GM21723 (cell line): Measurements from ENCODE around the gene ATF3.
"Not testable (repeated sequence)": the region's sequence is repeated elsewhere in the genome, so short reads cannot be mapped to it uniquely, and the experiment has no call there.

ENCODE experiments used
- ATAC-seq: cut with Tn5 transposase; IDR thresholded peaks from one replicate; pipeline ENCODE4 v1.9.1; 2021; ENCODE audit warnings: mild to moderate bottlenecking, moderate library complexity; ENCODE audit not compliant: unreplicated experiment

Gene ATF3

GRCh38 chr1:212649020-212649419 is 40.5 kb downstream of the ATF3 start:
- no peak for ATAC-seq

- no peak for ATAC-seq
These were observed 41.7 kb downstream of the ATF3 start for GRCh38 chr1:212650228-212650627.

- ATAC-seq, result no peak
These were observed 43.0 kb downstream of the ATF3 start for GRCh38 chr1:212651521-212651920.

GRCh38 chr1:212651977-212652376 is 43.4 kb downstream of the ATF3 start:
- ATAC-seq, result no peak

- no peak for ATAC-seq
These were observed 44.0 kb downstream of the ATF3 start for GRCh38 chr1:212652609-212653008.

GRCh38 chr1:212655668-212656440 is 47.3 kb downstream of the ATF3 start:
- ATAC-seq, result no peak

GRCh38 chr1:212656730-212657129 is 48.2 kb downstream of the ATF3 start:
- no peak for ATAC-seq

- not testable (repeated sequence) for ATAC-seq
These were observed 49.7 kb downstream of the ATF3 start for GRCh38 chr1:212658250-212658649.

- ATAC-seq, result no peak
These were observed 56.0 kb downstream of the ATF3 start for GRCh38 chr1:212664409-212665199.

- peak; percentile 98 for ATAC-seq
These were observed 56.9 kb downstream of the ATF3 start for GRCh38 chr1:212665241-212666115.

GRCh38 chr1:212666116-212666775 is 57.7 kb downstream of the ATF3 start:
- ATAC-seq, result no peak

- no peak for ATAC-seq
These were observed 58.9 kb downstream of the ATF3 start for GRCh38 chr1:212667223-212668139.

- no peak for ATAC-seq
These were observed 59.9 kb downstream of the ATF3 start for GRCh38 chr1:212668477-212668876.

- ATAC-seq, result no peak
These were observed 60.5 kb downstream of the ATF3 start for GRCh38 chr1:212669102-212669501.

- no peak for ATAC-seq
These were observed 61.0 kb downstream of the ATF3 start for GRCh38 chr1:212669600-212669999.

GRCh38 chr1:212670301-212670700 is 61.7 kb downstream of the ATF3 start:
- no peak for ATAC-seq
